HL-60 (cell line): ENCODE measurements around the gene GJD4.

Experiments
- CTCF ChIP-seq: IDR thresholded peaks from one replicate; pipeline ENCODE4 v1.5.1; 2011; ENCODE audit warnings: low read length, control low read depth, inconsistent platforms; ENCODE audit not compliant: insufficient read depth
- GABPA ChIP-seq: IDR thresholded peaks from 2 replicates; pipeline ENCODE4 v1.6.1; 2012; ENCODE audit warnings: low read depth
- POLR2AphosphoS5 ChIP-seq: IDR thresholded peaks from 2 replicates; pipeline ENCODE4 v1.6.1; 2012; ENCODE audit warnings: low read depth

- no peak for TF ChIP-seq CTCF
- TF ChIP-seq GABPA: no peak
- no peak for TF ChIP-seq POLR2AphosphoS5
Observed at GRCh38 chr10:35581655-35582054, 23.5 kb upstream of the GJD4 start.
